ENCODE results near the gene OAS1.
A peak's percentile ranks its signal among the peaks of the same experiment; 100 is the strongest.

Gene OAS1

GRCh38 chr12:112906712-112907414 is at the start of gene OAS1:
OAS1 (plus strand) TSS chr12:112906962; CDS start chr12:112907040, 78 bp downstream.
- Mint-ChIP-seq H3K36me3 (ENCODE audit: low read depth) (peaks cover 39% of the 10 kb centered on the region), H3K4me1 (ENCODE audit: low read depth) (peaks cover 64% of the 10 kb centered on the region), H3K27ac (peak within 1 kb of the TSS; percentile 93), H3K4me3 (peak within 1 kb of the TSS; percentile 97), H3K27me3 (ENCODE audit: low read depth) (no peaks in the 10 kb centered on the region), H3K9me3 (peaks cover 7% of the 10 kb centered on the region)
- DNase-seq (ENCODE audit: low spot score): peak; percentile 40

- H3K4me1 Mint-ChIP-seq (ENCODE audit: low read depth): peaks cover 5% of the 10 kb centered on the region
- no peak overlapping the region for H3K4me3 Mint-ChIP-seq
- H3K27me3 Mint-ChIP-seq (ENCODE audit: low read depth): peaks cover 3% of the 10 kb centered on the region
- H3K36me3 Mint-ChIP-seq (ENCODE audit: low read depth): no peaks in the 10 kb centered on the region
- H3K9me3 Mint-ChIP-seq: no peaks in the 10 kb centered on the region
- DNase-seq (ENCODE audit: low spot score): no peak
- H3K27ac Mint-ChIP-seq: no peak overlapping the region
Measured at GRCh38 chr12:112859291-112859690, 47.5 kb upstream of the OAS1 start.

- DNase-seq (ENCODE audit: low spot score): no peak
- Mint-ChIP-seq H3K4me3 (no peak overlapping the region), H3K36me3 (ENCODE audit: low read depth) (no peaks in the 10 kb centered on the region), H3K27ac (no peak overlapping the region), H3K27me3 (ENCODE audit: low read depth) (peaks cover 3% of the 10 kb centered on the region), H3K4me1 (ENCODE audit: low read depth) (peaks cover 5% of the 10 kb centered on the region), H3K9me3 (no peaks in the 10 kb centered on the region)
Measured at GRCh38 chr12:112860181-112860580, 46.6 kb upstream of the OAS1 start.

GRCh38 chr12:112861284-112861683 is 45.5 kb upstream of the OAS1 start:
- peaks cover 5% of the 10 kb centered on the region for H3K4me1 Mint-ChIP-seq (ENCODE audit: low read depth)
- no peaks in the 10 kb centered on the region for H3K9me3 Mint-ChIP-seq
- no peak for DNase-seq (ENCODE audit: low spot score)
- peaks cover 3% of the 10 kb centered on the region for H3K27me3 Mint-ChIP-seq (ENCODE audit: low read depth)
- no peak overlapping the region for H3K27ac Mint-ChIP-seq
- no peaks in the 10 kb centered on the region for H3K36me3 Mint-ChIP-seq (ENCODE audit: low read depth)
- H3K4me3 Mint-ChIP-seq: no peak overlapping the region

GRCh38 chr12:112862636-112863290 is 44.0 kb upstream of the OAS1 start:
- Mint-ChIP-seq H3K4me1 (ENCODE audit: low read depth) (peaks cover 5% of the 10 kb centered on the region), H3K4me3 (no peak overlapping the region), H3K27me3 (ENCODE audit: low read depth) (peaks cover 3% of the 10 kb centered on the region), H3K36me3 (ENCODE audit: low read depth) (no peaks in the 10 kb centered on the region), H3K9me3 (no peaks in the 10 kb centered on the region), H3K27ac (no peak overlapping the region)
- no peak for DNase-seq (ENCODE audit: low spot score)

- no peaks in the 10 kb centered on the region for H3K36me3 Mint-ChIP-seq (ENCODE audit: low read depth)
- H3K4me1 Mint-ChIP-seq (ENCODE audit: low read depth): no peaks in the 10 kb centered on the region
- H3K4me3 Mint-ChIP-seq: no peak overlapping the region
- DNase-seq (ENCODE audit: low spot score): no peak
- no peak overlapping the region for H3K27ac Mint-ChIP-seq
- peaks cover 21% of the 10 kb centered on the region for H3K27me3 Mint-ChIP-seq (ENCODE audit: low read depth)
- H3K9me3 Mint-ChIP-seq: no peaks in the 10 kb centered on the region
Measured at GRCh38 chr12:112868459-112869041, 38.2 kb upstream of the OAS1 start.

GRCh38 chr12:112869091-112869490 is 37.7 kb upstream of the OAS1 start:
- Mint-ChIP-seq H3K36me3 (ENCODE audit: low read depth) (no peaks in the 10 kb centered on the region), H3K27me3 (ENCODE audit: low read depth) (peaks cover 27% of the 10 kb centered on the region), H3K4me1 (ENCODE audit: low read depth) (no peaks in the 10 kb centered on the region), H3K27ac (no peak overlapping the region), H3K4me3 (no peak overlapping the region), H3K9me3 (no peaks in the 10 kb centered on the region)
- no peak for DNase-seq (ENCODE audit: low spot score)

GRCh38 chr12:112869778-112870177 is 37.0 kb upstream of the OAS1 start:
- Mint-ChIP-seq H3K9me3 (no peaks in the 10 kb centered on the region), H3K27me3 (ENCODE audit: low read depth) (peaks cover 30% of the 10 kb centered on the region), H3K36me3 (ENCODE audit: low read depth) (no peaks in the 10 kb centered on the region), H3K4me3 (no peak overlapping the region), H3K4me1 (ENCODE audit: low read depth) (no peaks in the 10 kb centered on the region), H3K27ac (no peak overlapping the region)
- DNase-seq (ENCODE audit: low spot score): no peak

GRCh38 chr12:112870267-112870980 is 36.3 kb upstream of the OAS1 start:
- Mint-ChIP-seq H3K9me3 (no peaks in the 10 kb centered on the region), H3K4me3 (no peak overlapping the region), H3K36me3 (ENCODE audit: low read depth) (no peaks in the 10 kb centered on the region), H3K27ac (no peak overlapping the region), H3K27me3 (ENCODE audit: low read depth) (peaks cover 30% of the 10 kb centered on the region), H3K4me1 (ENCODE audit: low read depth) (no peaks in the 10 kb centered on the region)
- no peak for DNase-seq (ENCODE audit: low spot score)

- H3K9me3 Mint-ChIP-seq: no peaks in the 10 kb centered on the region
- H3K27ac Mint-ChIP-seq: no peak overlapping the region
- H3K4me1 Mint-ChIP-seq (ENCODE audit: low read depth): no peaks in the 10 kb centered on the region
- H3K27me3 Mint-ChIP-seq (ENCODE audit: low read depth): peaks cover 53% of the 10 kb centered on the region
- no peak for DNase-seq (ENCODE audit: low spot score)
- no peaks in the 10 kb centered on the region for H3K36me3 Mint-ChIP-seq (ENCODE audit: low read depth)
- no peak overlapping the region for H3K4me3 Mint-ChIP-seq
Measured at GRCh38 chr12:112875608-112876007, 31.2 kb upstream of the OAS1 start.

GRCh38 chr12:112876506-112876905 is 30.3 kb upstream of the OAS1 start:
- peaks cover 51% of the 10 kb centered on the region for H3K27me3 Mint-ChIP-seq (ENCODE audit: low read depth)
- H3K4me3 Mint-ChIP-seq: no peak overlapping the region
- no peaks in the 10 kb centered on the region for H3K4me1 Mint-ChIP-seq (ENCODE audit: low read depth)
- DNase-seq (ENCODE audit: low spot score): no peak
- no peaks in the 10 kb centered on the region for H3K9me3 Mint-ChIP-seq
- H3K27ac Mint-ChIP-seq: no peak overlapping the region
- no peaks in the 10 kb centered on the region for H3K36me3 Mint-ChIP-seq (ENCODE audit: low read depth)

GRCh38 chr12:112877006-112877405 is 29.8 kb upstream of the OAS1 start:
- Mint-ChIP-seq H3K4me1 (ENCODE audit: low read depth) (no peaks in the 10 kb centered on the region), H3K27me3 (ENCODE audit: low read depth) (peaks cover 51% of the 10 kb centered on the region)

GRCh38 chr12:112878488-112878887 is 28.3 kb upstream of the OAS1 start:
- no peak overlapping the region for H3K27ac Mint-ChIP-seq
- H3K4me3 Mint-ChIP-seq: no peak overlapping the region
- no peaks in the 10 kb centered on the region for H3K36me3 Mint-ChIP-seq (ENCODE audit: low read depth)
- no peaks in the 10 kb centered on the region for H3K4me1 Mint-ChIP-seq (ENCODE audit: low read depth)
- H3K9me3 Mint-ChIP-seq: no peaks in the 10 kb centered on the region
- H3K27me3 Mint-ChIP-seq (ENCODE audit: low read depth): peaks cover 45% of the 10 kb centered on the region
- DNase-seq (ENCODE audit: low spot score): no peak

More at GRCh38 chr12:112877006-112877405, 29.8 kb upstream of the OAS1 start:
- Mint-ChIP-seq H3K27ac (no peak overlapping the region), H3K36me3 (ENCODE audit: low read depth) (no peaks in the 10 kb centered on the region), H3K4me3 (no peak overlapping the region), H3K9me3 (no peaks in the 10 kb centered on the region)
- DNase-seq (ENCODE audit: low spot score): no peak

- no peaks in the 10 kb centered on the region for H3K36me3 Mint-ChIP-seq (ENCODE audit: low read depth)
- H3K4me3 Mint-ChIP-seq: no peak overlapping the region
- H3K9me3 Mint-ChIP-seq: no peaks in the 10 kb centered on the region
- H3K4me1 Mint-ChIP-seq (ENCODE audit: low read depth): no peaks in the 10 kb centered on the region
- H3K27me3 Mint-ChIP-seq (ENCODE audit: low read depth): peaks cover 39% of the 10 kb centered on the region
- DNase-seq (ENCODE audit: low spot score): no peak
- H3K27ac Mint-ChIP-seq: no peak overlapping the region
Measured at GRCh38 chr12:112879191-112879705, 27.5 kb upstream of the OAS1 start.

All from T-helper 2 cell treated with Interferon-gamma antibody and Interleukin-4, amounts not matched to agents 5 μg/mL and 100 μg/mL, for 36 hours (primary cell).